HepG2 (cell line): ENCODE results near the gene PCNA. TPM values are rescaled to one million over a fixed set of nuclear protein-coding genes. Genes with fewer than 3 reads are reported as not detected.
A peak's percentile ranks its signal among the peaks of the same experiment; 100 is the strongest.

Source experiments
- HNRNPK ChIP-seq: fragments of 200-400 bp; formaldehyde crosslinking; IDR thresholded peaks from 2 replicates; pipeline ENCODE4 v1.6.1; 2018; ENCODE audit warnings: low read length, low read depth, moderate library complexity, mild to moderate bottlenecking; ENCODE audit not compliant: poor library complexity, severe bottlenecking
- MTA1 ChIP-seq: sonication (generic); formaldehyde crosslinking; IDR thresholded peaks from 2 replicates; pipeline ENCODE4 v1.4.0; 2020; ENCODE audit warnings: missing genetic modification reagents, mild to moderate bottlenecking, borderline replicate concordance
- NFE2L2 ChIP-seq: fragments of 150-350 bp; IDR thresholded peaks from 2 replicates; pipeline ENCODE4 v1.6.1; 2014; ENCODE audit warnings: low read length
- SALL1 ChIP-seq: sonication (generic); formaldehyde crosslinking; IDR thresholded peaks from 2 replicates; pipeline ENCODE4 v1.8.0; 2022; ENCODE audit warnings: mild to moderate bottlenecking, missing genetic modification reagents
- SIN3A ChIP-seq: IDR thresholded peaks from 2 replicates; pipeline ENCODE4 v1.6.1; 2011; ENCODE audit warnings: low read depth, mild to moderate bottlenecking, control low read depth, low read length, borderline replicate concordance
- SOX13 ChIP-seq, 3 experiments: fragments of 450-650 bp in 1 of 3; sonication (generic) in 1 of 3; formaldehyde crosslinking in 1 of 3; IDR thresholded peaks in 2 of 3; conservative IDR thresholded peaks in 1 of 3; 2 replicates each; pipeline versions ENCODE4 v1.5.0 to v1.6.1; 2016 to 2020; ENCODE audit warnings: antibody characterized with exemption in 1 of 3, mild to moderate bottlenecking in 1 of 3, missing compliant biosample characterization in 1 of 3, missing genetic modification reagents in 1 of 3, moderate library complexity in 1 of 3
- ZKSCAN1 ChIP-seq: fragments of 150-350 bp; IDR thresholded peaks from 2 replicates; pipeline ENCODE4 v1.6.1; 2014; ENCODE audit warnings: low read length
- ZNF337 ChIP-seq: sonication (generic); formaldehyde crosslinking; IDR thresholded peaks from 2 replicates; pipeline ENCODE4 v1.5.1; 2020; ENCODE audit warnings: missing genetic modification reagents, low read depth, mild to moderate bottlenecking, borderline replicate concordance
- ZNF672 ChIP-seq: sonication (generic); formaldehyde crosslinking; IDR thresholded peaks from 2 replicates; pipeline ENCODE4 v1.8.1; 2022; ENCODE audit warnings: missing genetic modification reagents
- polyA plus RNA-seq, 8 experiments: library from polyadenylated mRNA; depleted of rRNA in 3 of 8; stranded (reverse) in 7 of 8; unstranded in 1 of 8; fragments of >200 nt; fragmentation: Illumina TruSeq in 4 of 8; extraction: Trizol in 4 of 8; gene quantifications; 2 replicates each; pipeline versions ENCODE4 v1.2.1 to v1.2.3, GENCODE V29; 2011 to 2016; ENCODE audit warnings: low read depth in 4 of 8, missing spikeins in 1 of 8, mixed read lengths in 1 of 8; ENCODE audit not compliant: insufficient read depth in 1 of 8
- total RNA-seq, 5 experiments: library from RNA; depleted of rRNA; stranded (reverse); fragments of >200 nt; fragmentation: Illumina TruSeq; extraction: Trizol; gene quantifications; 2 replicates each; pipeline ENCODE4 v1.2.3, GENCODE V29; 2016; ENCODE audit warnings: low read depth in 1 of 5
- TF ChIP-seq, protein P1 (sequence below): sonication (generic); formaldehyde crosslinking; IDR thresholded peaks from 2 replicates; pipeline ENCODE4 v1.5.0; 2020; ENCODE audit warnings: mild to moderate bottlenecking, missing genetic modification reagents, moderate library complexity
- TF ChIP-seq, protein P2 (sequence below): sonication (generic); formaldehyde crosslinking; IDR thresholded peaks from 2 replicates; pipeline ENCODE4 v1.8.1; 2023; ENCODE audit warnings: missing genetic modification reagents, mild to moderate bottlenecking, borderline replicate concordance
- TF ChIP-seq, protein P3 (sequence below): IDR thresholded peaks from 2 replicates; pipeline ENCODE4 v1.6.1; 2016; ENCODE audit warnings: mild to moderate bottlenecking, missing biosample characterization, missing genetic modification reagents
- TF ChIP-seq, protein P4 (sequence below): sonication (generic); formaldehyde crosslinking; IDR thresholded peaks from 2 replicates; pipeline ENCODE4 v1.5.0; 2020; ENCODE audit warnings: mild to moderate bottlenecking, missing genetic modification reagents
- TF ChIP-seq, protein P5 (sequence below): sonication (generic); formaldehyde crosslinking; IDR thresholded peaks from 2 replicates; pipeline ENCODE4 v1.5.1; 2020; ENCODE audit warnings: missing genetic modification reagents, mild to moderate bottlenecking, borderline replicate concordance
- TF ChIP-seq, protein P6 (sequence below): sonication (generic); formaldehyde crosslinking; IDR thresholded peaks from 2 replicates; pipeline ENCODE4 v1.8.0; 2022; ENCODE audit warnings: missing genetic modification reagents, mild to moderate bottlenecking, moderate library complexity, borderline replicate concordance
- TF ChIP-seq, protein P7 (sequence below): sonication (generic); formaldehyde crosslinking; IDR thresholded peaks from 2 replicates; pipeline ENCODE4 v1.5.1; 2020; ENCODE audit warnings: mild to moderate bottlenecking, missing genetic modification reagents, moderate library complexity

PCNA gene
- total and polyA plus RNA-seq, 2 of the 13 experiments (the other 11 are each of a cell fraction or from before 2014, with no cell fraction given): 229 to 655 TPM

DNA sequence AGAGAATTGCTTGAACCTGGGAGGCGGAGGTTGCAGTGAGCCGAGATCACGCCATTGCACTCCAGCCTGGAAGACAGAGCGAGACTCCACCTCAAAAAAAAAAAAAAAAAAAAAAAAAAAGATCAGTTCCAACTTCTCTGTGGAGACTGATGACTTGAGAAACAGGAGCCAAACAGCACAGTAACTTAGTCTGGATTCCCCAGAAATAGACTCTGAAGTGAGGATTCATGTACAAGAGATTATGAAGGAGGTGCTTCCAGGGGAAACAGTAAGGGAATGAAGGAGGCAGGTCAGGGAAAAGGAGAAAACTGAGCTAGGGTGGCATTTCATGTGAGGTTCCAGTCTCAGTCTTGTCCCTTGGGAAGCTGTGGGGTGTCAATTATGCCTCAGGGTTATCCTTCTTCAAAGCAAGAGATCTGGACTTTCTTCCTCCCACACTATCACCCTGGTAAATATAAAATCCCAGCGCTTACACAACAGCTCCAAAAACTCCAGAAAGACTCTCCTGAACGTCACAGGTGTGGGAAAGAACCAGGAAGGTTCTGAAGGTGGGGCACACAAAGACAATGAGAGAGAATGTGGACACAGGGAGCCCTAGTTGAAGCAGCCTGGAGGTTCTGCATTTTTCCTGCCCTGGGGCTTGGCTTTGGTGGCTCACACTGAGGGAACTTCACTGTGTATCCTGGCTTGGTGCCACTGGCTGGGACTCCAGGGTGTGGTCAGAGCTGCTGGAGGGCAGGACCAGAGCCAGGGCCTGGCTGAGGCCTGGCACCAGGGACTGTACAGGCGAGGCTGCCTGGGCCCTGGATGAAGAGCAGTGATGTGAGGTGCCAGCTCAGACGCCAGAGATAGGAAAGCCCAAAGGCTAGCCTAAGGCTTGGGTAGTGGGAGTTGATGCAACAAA, 46.8 kb downstream of the PCNA start (continued):
- TF ChIP-seq, protein P1, sequence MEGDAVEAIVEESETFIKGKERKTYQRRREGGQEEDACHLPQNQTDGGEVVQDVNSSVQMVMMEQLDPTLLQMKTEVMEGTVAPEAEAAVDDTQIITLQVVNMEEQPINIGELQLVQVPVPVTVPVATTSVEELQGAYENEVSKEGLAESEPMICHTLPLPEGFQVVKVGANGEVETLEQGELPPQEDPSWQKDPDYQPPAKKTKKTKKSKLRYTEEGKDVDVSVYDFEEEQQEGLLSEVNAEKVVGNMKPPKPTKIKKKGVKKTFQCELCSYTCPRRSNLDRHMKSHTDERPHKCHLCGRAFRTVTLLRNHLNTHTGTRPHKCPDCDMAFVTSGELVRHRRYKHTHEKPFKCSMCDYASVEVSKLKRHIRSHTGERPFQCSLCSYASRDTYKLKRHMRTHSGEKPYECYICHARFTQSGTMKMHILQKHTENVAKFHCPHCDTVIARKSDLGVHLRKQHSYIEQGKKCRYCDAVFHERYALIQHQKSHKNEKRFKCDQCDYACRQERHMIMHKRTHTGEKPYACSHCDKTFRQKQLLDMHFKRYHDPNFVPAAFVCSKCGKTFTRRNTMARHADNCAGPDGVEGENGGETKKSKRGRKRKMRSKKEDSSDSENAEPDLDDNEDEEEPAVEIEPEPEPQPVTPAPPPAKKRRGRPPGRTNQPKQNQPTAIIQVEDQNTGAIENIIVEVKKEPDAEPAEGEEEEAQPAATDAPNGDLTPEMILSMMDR: 0 out of 2 replicates have a peak, but pooled peaks have one; percentile 6
- TF ChIP-seq MTA1 (CRISPR knock-in tag): no peak
- TF ChIP-seq, protein P2, sequence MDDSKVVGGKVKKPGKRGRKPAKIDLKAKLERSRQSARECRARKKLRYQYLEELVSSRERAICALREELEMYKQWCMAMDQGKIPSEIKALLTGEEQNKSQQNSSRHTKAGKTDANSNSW: no peak
- TF ChIP-seq HNRNPK: no peak
- TF ChIP-seq, protein P3, sequence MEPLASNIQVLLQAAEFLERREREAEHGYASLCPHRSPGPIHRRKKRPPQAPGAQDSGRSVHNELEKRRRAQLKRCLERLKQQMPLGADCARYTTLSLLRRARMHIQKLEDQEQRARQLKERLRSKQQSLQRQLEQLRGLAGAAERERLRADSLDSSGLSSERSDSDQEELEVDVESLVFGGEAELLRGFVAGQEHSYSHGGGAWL (CRISPR knock-in tag): no peak
- TF ChIP-seq, protein P4, sequence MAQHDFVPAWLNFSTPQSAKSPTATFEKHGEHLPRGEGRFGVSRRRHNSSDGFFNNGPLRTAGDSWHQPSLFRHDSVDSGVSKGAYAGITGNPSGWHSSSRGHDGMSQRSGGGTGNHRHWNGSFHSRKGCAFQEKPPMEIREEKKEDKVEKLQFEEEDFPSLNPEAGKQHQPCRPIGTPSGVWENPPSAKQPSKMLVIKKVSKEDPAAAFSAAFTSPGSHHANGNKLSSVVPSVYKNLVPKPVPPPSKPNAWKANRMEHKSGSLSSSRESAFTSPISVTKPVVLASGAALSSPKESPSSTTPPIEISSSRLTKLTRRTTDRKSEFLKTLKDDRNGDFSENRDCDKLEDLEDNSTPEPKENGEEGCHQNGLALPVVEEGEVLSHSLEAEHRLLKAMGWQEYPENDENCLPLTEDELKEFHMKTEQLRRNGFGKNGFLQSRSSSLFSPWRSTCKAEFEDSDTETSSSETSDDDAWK (CRISPR knock-in tag): no peak
- TF ChIP-seq NFE2L2: no peak
- TF ChIP-seq, protein P5, sequence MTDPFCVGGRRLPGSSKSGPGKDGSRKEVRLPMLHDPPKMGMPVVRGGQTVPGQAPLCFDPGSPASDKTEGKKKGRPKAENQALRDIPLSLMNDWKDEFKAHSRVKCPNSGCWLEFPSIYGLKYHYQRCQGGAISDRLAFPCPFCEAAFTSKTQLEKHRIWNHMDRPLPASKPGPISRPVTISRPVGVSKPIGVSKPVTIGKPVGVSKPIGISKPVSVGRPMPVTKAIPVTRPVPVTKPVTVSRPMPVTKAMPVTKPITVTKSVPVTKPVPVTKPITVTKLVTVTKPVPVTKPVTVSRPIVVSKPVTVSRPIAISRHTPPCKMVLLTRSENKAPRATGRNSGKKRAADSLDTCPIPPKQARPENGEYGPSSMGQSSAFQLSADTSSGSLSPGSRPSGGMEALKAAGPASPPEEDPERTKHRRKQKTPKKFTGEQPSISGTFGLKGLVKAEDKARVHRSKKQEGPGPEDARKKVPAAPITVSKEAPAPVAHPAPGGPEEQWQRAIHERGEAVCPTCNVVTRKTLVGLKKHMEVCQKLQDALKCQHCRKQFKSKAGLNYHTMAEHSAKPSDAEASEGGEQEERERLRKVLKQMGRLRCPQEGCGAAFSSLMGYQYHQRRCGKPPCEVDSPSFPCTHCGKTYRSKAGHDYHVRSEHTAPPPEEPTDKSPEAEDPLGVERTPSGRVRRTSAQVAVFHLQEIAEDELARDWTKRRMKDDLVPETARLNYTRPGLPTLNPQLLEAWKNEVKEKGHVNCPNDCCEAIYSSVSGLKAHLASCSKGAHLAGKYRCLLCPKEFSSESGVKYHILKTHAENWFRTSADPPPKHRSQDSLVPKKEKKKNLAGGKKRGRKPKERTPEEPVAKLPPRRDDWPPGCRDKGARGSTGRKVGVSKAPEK (CRISPR knock-in tag): 0 out of 2 replicates have a peak, but pooled peaks have one; percentile 35
- TF ChIP-seq ZNF672: no peak
- TF ChIP-seq ZKSCAN1: no peak
- no peak for TF ChIP-seq SOX13 (IDR thresholded peaks at IDR 0.05)
- TF ChIP-seq SOX13 (CRISPR knock-in tag; conservative IDR thresholded peaks at IDR 0.05 in 1 of 2, IDR thresholded peaks at IDR 0.05 in 1 of 2): peak in 1 of 2 experiments; percentile 13; a peak in 1 of 4 replicates
- TF ChIP-seq, protein P6, sequence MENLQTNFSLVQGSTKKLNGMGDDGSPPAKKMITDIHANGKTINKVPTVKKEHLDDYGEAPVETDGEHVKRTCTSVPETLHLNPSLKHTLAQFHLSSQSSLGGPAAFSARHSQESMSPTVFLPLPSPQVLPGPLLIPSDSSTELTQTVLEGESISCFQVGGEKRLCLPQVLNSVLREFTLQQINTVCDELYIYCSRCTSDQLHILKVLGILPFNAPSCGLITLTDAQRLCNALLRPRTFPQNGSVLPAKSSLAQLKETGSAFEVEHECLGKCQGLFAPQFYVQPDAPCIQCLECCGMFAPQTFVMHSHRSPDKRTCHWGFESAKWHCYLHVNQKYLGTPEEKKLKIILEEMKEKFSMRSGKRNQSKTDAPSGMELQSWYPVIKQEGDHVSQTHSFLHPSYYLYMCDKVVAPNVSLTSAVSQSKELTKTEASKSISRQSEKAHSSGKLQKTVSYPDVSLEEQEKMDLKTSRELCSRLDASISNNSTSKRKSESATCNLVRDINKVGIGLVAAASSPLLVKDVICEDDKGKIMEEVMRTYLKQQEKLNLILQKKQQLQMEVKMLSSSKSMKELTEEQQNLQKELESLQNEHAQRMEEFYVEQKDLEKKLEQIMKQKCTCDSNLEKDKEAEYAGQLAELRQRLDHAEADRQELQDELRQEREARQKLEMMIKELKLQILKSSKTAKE (CRISPR knock-in tag): no peak
- TF ChIP-seq, protein P7, sequence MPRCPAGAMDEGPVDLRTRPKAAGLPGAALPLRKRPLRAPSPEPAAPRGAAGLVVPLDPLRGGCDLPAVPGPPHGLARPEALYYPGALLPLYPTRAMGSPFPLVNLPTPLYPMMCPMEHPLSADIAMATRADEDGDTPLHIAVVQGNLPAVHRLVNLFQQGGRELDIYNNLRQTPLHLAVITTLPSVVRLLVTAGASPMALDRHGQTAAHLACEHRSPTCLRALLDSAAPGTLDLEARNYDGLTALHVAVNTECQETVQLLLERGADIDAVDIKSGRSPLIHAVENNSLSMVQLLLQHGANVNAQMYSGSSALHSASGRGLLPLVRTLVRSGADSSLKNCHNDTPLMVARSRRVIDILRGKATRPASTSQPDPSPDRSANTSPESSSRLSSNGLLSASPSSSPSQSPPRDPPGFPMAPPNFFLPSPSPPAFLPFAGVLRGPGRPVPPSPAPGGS (CRISPR knock-in tag): no peak
- no peak for TF ChIP-seq SIN3A
- no peak for TF ChIP-seq ZNF337
- 0 out of 2 replicates have a peak, but pooled peaks have one; percentile 48 for TF ChIP-seq SALL1 (CRISPR knock-in tag)
